Ishikawa (cell line): ENCODE results near the gene PRR36.

ENCODE experiments used
- CEBPB ChIP-seq: IDR thresholded peaks from 2 replicates; pipeline ENCODE4 v1.6.1; 2012
- CREB1 ChIP-seq: IDR thresholded peaks from 2 replicates; pipeline ENCODE4 v1.6.1; 2012; ENCODE audit warnings: low read depth
- EGR1 ChIP-seq: IDR thresholded peaks from 2 replicates; pipeline ENCODE4 v1.6.1; 2012
- EP300 ChIP-seq: IDR thresholded peaks from 2 replicates; pipeline ENCODE4 v1.6.1; 2012; ENCODE audit warnings: borderline replicate concordance
- FOXM1 ChIP-seq: IDR thresholded peaks from 2 replicates; pipeline ENCODE4 v1.6.1; 2012; ENCODE audit warnings: low read depth, borderline replicate concordance
- MAX ChIP-seq: IDR thresholded peaks from 2 replicates; pipeline ENCODE4 v1.6.1; 2012
- NFIC ChIP-seq: IDR thresholded peaks from 2 replicates; pipeline ENCODE4 v1.6.1; 2012
- RAD21 ChIP-seq: IDR thresholded peaks from 2 replicates; pipeline ENCODE4 v1.6.1; 2012; ENCODE audit warnings: low read depth
- REST ChIP-seq: IDR thresholded peaks from 2 replicates; pipeline ENCODE4 v1.6.1; 2012; ENCODE audit warnings: low read depth, mild to moderate bottlenecking
- TAF1 ChIP-seq: IDR thresholded peaks from 2 replicates; pipeline ENCODE4 v1.6.1; 2012; ENCODE audit warnings: low read depth, mild to moderate bottlenecking
- TCF12 ChIP-seq: IDR thresholded peaks from 2 replicates; pipeline ENCODE4 v1.6.1; 2012; ENCODE audit warnings: low read depth
- TEAD4 ChIP-seq: IDR thresholded peaks from 2 replicates; pipeline ENCODE4 v1.6.1; 2012
- USF1 ChIP-seq: IDR thresholded peaks from 2 replicates; pipeline ENCODE4 v1.6.1; 2012
- YY1 ChIP-seq: IDR thresholded peaks from 2 replicates; pipeline ENCODE4 v1.6.1; 2012; ENCODE audit warnings: low read depth
- ZBTB7A ChIP-seq: IDR thresholded peaks from 2 replicates; pipeline ENCODE4 v1.6.1; 2012; ENCODE audit warnings: low read depth

The PRR36 gene

GRCh38 chr19:7910321-7911161 is 36.4 kb upstream of the PRR36 start:
- TF ChIP-seq TEAD4: no peak
- TF ChIP-seq CREB1: no peak
- TF ChIP-seq NFIC: no peak
- no peak for TF ChIP-seq RAD21
- no peak for TF ChIP-seq EGR1
- no peak for TF ChIP-seq FOXM1
- no peak for TF ChIP-seq ZBTB7A
- TF ChIP-seq REST: no peak
- TF ChIP-seq EP300: no peak
- TF ChIP-seq CEBPB: no peak
- no peak for TF ChIP-seq TAF1
- TF ChIP-seq MAX: no peak
- TF ChIP-seq TCF12: no peak
- no peak for TF ChIP-seq USF1
- TF ChIP-seq YY1: no peak

GRCh38 chr19:7909471-7910067 is 35.4 kb upstream of the PRR36 start:
- no peak for TF ChIP-seq USF1
- no peak for TF ChIP-seq NFIC
- TF ChIP-seq EGR1: no peak
- no peak for TF ChIP-seq RAD21

GRCh38 chr19:7908742-7909461 is 34.7 kb upstream of the PRR36 start:
- no peak for TF ChIP-seq YY1
- TF ChIP-seq ZBTB7A: no peak
- TF ChIP-seq TEAD4: no peak

GRCh38 chr19:7908078-7908699 is 34.0 kb upstream of the PRR36 start:
- no peak for TF ChIP-seq YY1
- TF ChIP-seq NFIC: no peak

- TF ChIP-seq MAX (no peak), FOXM1 (no peak), TCF12 (no peak), YY1 (no peak), TAF1 (no peak), NFIC (no peak), CEBPB (no peak), EGR1 (no peak), EP300 (no peak), ZBTB7A (no peak), USF1 (no peak), TEAD4 (no peak), REST (no peak), CREB1 (no peak)
These were observed 33.4 kb upstream of the PRR36 start for GRCh38 chr19:7907544-7907943.
